H1 (cell line): ENCODE data around the gene FAM163A. TPM values are rescaled to one million over a fixed set of nuclear protein-coding genes. Genes with fewer than 3 reads are reported as not detected.

Experiments
- BACH1 ChIP-seq: IDR thresholded peaks from 2 replicates; pipeline ENCODE4 v1.6.1; 2012; ENCODE audit warnings: low read length, improper control_type of control experiment
- CHD7 ChIP-seq: fragments of 300-600 bp; sonication (generic); IDR thresholded peaks from 2 replicates; pipeline ENCODE4 v1.7.1; 2012; ENCODE audit warnings: low read length, moderate library complexity, mild to moderate bottlenecking, inconsistent platforms; ENCODE audit not compliant: insufficient replicate concordance
- CREB1 ChIP-seq: IDR thresholded peaks from 2 replicates; pipeline ENCODE4 v1.6.1; 2012; ENCODE audit warnings: inconsistent platforms
- EGR1 ChIP-seq: IDR thresholded peaks from 2 replicates; pipeline ENCODE4 v1.6.1; 2011; ENCODE audit warnings: low read depth, low read length, borderline replicate concordance
- GABPA ChIP-seq: IDR thresholded peaks from 2 replicates; pipeline ENCODE4 v1.6.1; 2011; ENCODE audit warnings: mild to moderate bottlenecking, low read length, moderate library complexity, borderline replicate concordance; ENCODE audit not compliant: insufficient read depth
- GTF2F1 ChIP-seq: IDR thresholded peaks from 2 replicates; pipeline ENCODE4 v1.6.1; 2012; ENCODE audit warnings: low read depth, low read length, improper control_type of control experiment, borderline replicate concordance
- RAD21 ChIP-seq, 2 experiments: IDR thresholded peaks in 1 of 2; conservative IDR thresholded peaks in 1 of 2; 2 replicates each; pipeline ENCODE4 v1.6.1; 2011; ENCODE audit warnings: low read depth in 2 of 2, low read length in 2 of 2, improper control_type of control experiment in 1 of 2, inconsistent platforms in 1 of 2, mild to moderate bottlenecking in 1 of 2, moderate library complexity in 1 of 2
- RBBP5 ChIP-seq: IDR thresholded peaks from 2 replicates; pipeline ENCODE4 v1.7.1; 2012; ENCODE audit warnings: low read depth, mild to moderate bottlenecking, inconsistent platforms, low read length, moderate library complexity, borderline replicate concordance
- RNF2 ChIP-seq: fragments of 200-900, 300-1000 bp; sonication (generic); IDR thresholded peaks from 2 replicates; pipeline ENCODE4 v1.7.1; 2016; ENCODE audit warnings: borderline replicate concordance, low read depth, mild to moderate bottlenecking, antibody characterized with exemption, low read length; ENCODE audit not compliant: poor library complexity, severe bottlenecking; ENCODE audit errors: missing control alignments
- SP1 ChIP-seq: IDR thresholded peaks from 2 replicates; pipeline ENCODE4 v1.6.1; 2011; ENCODE audit warnings: low read depth, low read length
- polyA plus RNA-seq, 7 experiments: library from polyadenylated mRNA; depleted of rRNA in 3 of 7; stranded (reverse) in 5 of 7; unstranded in 2 of 7; fragments of >200 nt in 5 of 7; fragments of 200-250 nt in 2 of 7; gene quantifications; 1 replicate in 5 of 7; 2 replicates in 1 of 7; 4 replicates in 1 of 7; pipeline versions ENCODE4 v1.2.1 to v1.2.3, GENCODE V29; 2011 to 2013; ENCODE audit warnings: missing spikeins in 2 of 7, mixed read lengths in 2 of 7
- total RNA-seq: library from RNA; stranded (reverse); fragmentation: NEBNext Ultra II Directional; extraction: Animal tissue kit (Norgen Biotek cat#: 25700); gene quantifications from 2 replicates; pipeline ENCODE4 v1.2.1, GENCODE V29; 2021
- TF ChIP-seq, protein P1 (sequence below): IDR thresholded peaks from 2 replicates; pipeline ENCODE4 v1.6.1; 2012; ENCODE audit warnings: inconsistent platforms

The FAM163A gene
- total and polyA plus RNA-seq, 2 of the 8 experiments (the other 6 are each of a cell fraction or from before 2014, with no cell fraction given): 0.13 to 0.18 TPM

GRCh38 chr1:179803104-179803503, 60.0 kb downstream of the FAM163A start (continued):
- no peak for TF ChIP-seq CHD7
- no peak for TF ChIP-seq GABPA
- no peak for TF ChIP-seq RAD21 (IDR thresholded peaks at IDR 0.05 in 1 of 2, conservative IDR thresholded peaks at IDR 0.05 in 1 of 2; ENCODE audit: low read depth in 2 of 2, low read length in 2 of 2)
- TF ChIP-seq, protein P1, sequence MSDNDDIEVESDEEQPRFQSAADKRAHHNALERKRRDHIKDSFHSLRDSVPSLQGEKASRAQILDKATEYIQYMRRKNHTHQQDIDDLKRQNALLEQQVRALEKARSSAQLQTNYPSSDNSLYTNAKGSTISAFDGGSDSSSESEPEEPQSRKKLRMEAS: no peak
- TF ChIP-seq CREB1: no peak
- no peak for TF ChIP-seq SP1
- no peak for TF ChIP-seq EGR1
- no peak for TF ChIP-seq GTF2F1
- TF ChIP-seq RNF2: no peak
- no peak for TF ChIP-seq RBBP5
- TF ChIP-seq BACH1: no peak
